BLaER1 treated with 17β-estradiol and CSF1 and Interleukin-3, amounts not matched to agents 10 nM and 100 nM (cell line): ENCODE results near the gene S1PR3.

Experiments used
- H3K27ac ChIP-seq, 11 experiments: shearing (Covaris generic); formaldehyde crosslinking; 2 replicates each; pipeline ENCODE4 v1.8.1; 2022
- H3K27me3 ChIP-seq, 11 experiments: shearing (Covaris generic); formaldehyde crosslinking; 2 replicates each; pipeline ENCODE4 v1.8.1; 2022
- H3K36me3 ChIP-seq, 11 experiments: shearing (Covaris generic); formaldehyde crosslinking; 2 replicates each; pipeline ENCODE4 v1.8.1; 2022
- H3K4me1 ChIP-seq, 10 experiments: shearing (Covaris generic); formaldehyde crosslinking; 2 replicates each; pipeline ENCODE4 v1.8.1; 2022
- H3K4me2 ChIP-seq, 11 experiments: shearing (Covaris generic); formaldehyde crosslinking; 2 replicates each; pipeline ENCODE4 v1.8.1; 2022
- H3K4me3 ChIP-seq, 10 experiments: shearing (Covaris generic); formaldehyde crosslinking; 2 replicates each; pipeline ENCODE4 v1.8.1; 2022
- H3K9ac ChIP-seq, 11 experiments: shearing (Covaris generic); formaldehyde crosslinking; 2 replicates each; pipeline ENCODE4 v1.8.1; 2022
- H3K9me3 ChIP-seq, 11 experiments: shearing (Covaris generic); formaldehyde crosslinking; replicated peaks in 1 of 11; 2 replicates each; pipeline ENCODE4 v1.8.1; 2022
- H4K20me1 ChIP-seq, 11 experiments: shearing (Covaris generic); formaldehyde crosslinking; 2 replicates each; pipeline ENCODE4 v1.8.1; 2022
- Cebpa-rat ChIP-seq, 11 experiments: shearing (Covaris generic); IDR thresholded peaks; 2 replicates each; pipeline ENCODE4 v1.8.1; 2022

S1PR3 gene

DNA sequence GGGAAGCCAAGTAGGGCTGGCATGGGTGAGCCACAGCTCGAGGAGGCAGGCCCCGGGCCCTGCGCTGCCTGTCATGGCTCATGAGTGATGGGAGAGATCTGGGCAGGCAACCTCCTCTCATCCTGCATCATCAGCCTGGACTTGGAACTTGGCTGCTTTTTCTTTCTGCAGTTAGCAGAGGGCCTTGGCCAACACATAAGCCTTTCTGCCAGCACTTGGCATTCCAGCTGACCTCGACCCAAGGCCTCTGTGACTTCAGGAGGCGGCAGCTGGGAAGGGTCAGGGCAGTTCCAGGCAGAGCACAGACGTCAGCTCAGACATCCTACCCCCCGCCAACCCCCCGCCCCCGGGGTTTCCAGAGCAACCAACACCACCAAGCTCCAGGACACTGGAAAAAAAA is 7.6 kb downstream of the S1PR3 start:
- Histone ChIP-seq H3K4me2 (no peak overlapping the region), H3K27me3 (peaks cover 0 to 12% (median 0%) of the 10 kb centered on the region in 11 experiments; a peak in 3 of 22 replicates), H3K9ac (no peak overlapping the region), H3K4me1 (peaks cover 0 to 17% (median 4%) of the 10 kb centered on the region in 10 experiments; a peak in 11 of 20 replicates), H3K9me3 (no peaks in the 10 kb centered on the region), H4K20me1 (peaks cover 0 to 23% (median 0%) of the 10 kb centered on the region in 11 experiments; a peak in 4 of 22 replicates), H3K36me3 (0 out of 22 replicates have a peak, but pooled peaks cover 0 to 8% (median 0%) of the 10 kb centered on the region in 11 experiments), H3K4me3 (no peak overlapping the region), H3K27ac (no peak overlapping the region)
- no peak for TF ChIP-seq Cebpa-rat (IDR thresholded peaks at IDR 0.05)

DNA sequence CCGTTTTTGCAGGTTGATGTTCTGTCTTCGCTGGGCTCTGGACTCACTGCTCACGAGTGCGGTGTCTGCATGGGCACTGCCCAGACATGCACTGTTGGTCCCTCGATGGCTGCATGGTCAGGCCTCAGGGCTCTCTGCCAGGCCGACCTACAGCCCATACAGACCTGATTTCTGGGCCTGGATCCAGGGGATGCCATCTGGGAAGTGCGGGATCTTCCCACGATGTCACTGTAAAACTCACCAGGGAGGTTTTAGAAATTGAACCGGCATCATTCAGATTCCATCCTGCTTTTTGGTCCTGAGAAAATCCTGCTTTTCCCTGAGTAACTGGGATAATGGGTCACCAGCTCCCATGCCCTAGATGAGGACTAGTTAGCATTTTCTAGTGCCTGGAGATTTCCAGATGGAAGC is 9.1 kb downstream of the S1PR3 start:
- Histone ChIP-seq H3K4me2 (peak overlapping the region in 9 of 11 experiments; percentile 13 to 53 (median 37); a peak in 9 of 22 replicates), H3K4me1 (peaks cover 0 to 17% (median 4%) of the 10 kb centered on the region in 10 experiments; a peak in 11 of 20 replicates), H3K9ac (no peak overlapping the region), H3K27ac (no peak overlapping the region), H3K36me3 (0 out of 22 replicates have a peak, but pooled peaks cover 0 to 8% (median 0%) of the 10 kb centered on the region in 11 experiments), H4K20me1 (peaks cover 0 to 16% (median 0%) of the 10 kb centered on the region in 11 experiments; a peak in 2 of 22 replicates), H3K9me3 (no peaks in the 10 kb centered on the region), H3K4me3 (no peak overlapping the region), H3K27me3 (0 out of 22 replicates have a peak, but pooled peaks cover 0 to 3% (median 0%) of the 10 kb centered on the region in 11 experiments)
- TF ChIP-seq Cebpa-rat (IDR thresholded peaks at IDR 0.05) = no peak

GRCh38 chr9:89000973-89001916 is 10.0 kb downstream of the S1PR3 start:
- TF ChIP-seq Cebpa-rat (IDR thresholded peaks at IDR 0.05) = no peak
- Histone ChIP-seq H3K4me2 (peak overlapping the region; percentile 13 to 68 (median 37); a peak in 15 of 22 replicates), H3K4me3 (no peak overlapping the region)

DNA sequence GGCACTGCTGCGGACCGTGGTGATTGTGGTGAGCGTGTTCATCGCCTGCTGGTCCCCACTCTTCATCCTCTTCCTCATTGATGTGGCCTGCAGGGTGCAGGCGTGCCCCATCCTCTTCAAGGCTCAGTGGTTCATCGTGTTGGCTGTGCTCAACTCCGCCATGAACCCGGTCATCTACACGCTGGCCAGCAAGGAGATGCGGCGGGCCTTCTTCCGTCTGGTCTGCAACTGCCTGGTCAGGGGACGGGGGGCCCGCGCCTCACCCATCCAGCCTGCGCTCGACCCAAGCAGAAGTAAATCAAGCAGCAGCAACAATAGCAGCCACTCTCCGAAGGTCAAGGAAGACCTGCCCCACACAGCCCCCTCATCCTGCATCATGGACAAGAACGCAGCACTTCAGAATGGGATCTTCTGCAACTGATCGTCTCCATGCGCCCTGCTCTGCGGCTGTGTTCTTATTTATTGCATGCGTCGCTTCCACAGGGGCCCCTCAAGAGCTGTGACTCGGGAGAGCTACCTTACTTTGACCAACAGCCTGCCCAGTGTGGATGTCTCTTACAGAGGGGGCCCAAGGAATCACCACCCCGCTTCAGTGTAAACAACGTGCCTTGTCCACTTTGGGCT is 10.8 kb downstream of the S1PR3 start:
- Histone ChIP-seq H3K36me3 (0 out of 22 replicates have a peak, but pooled peaks cover 0 to 8% (median 0%) of the 10 kb centered on the region in 11 experiments), H3K27me3 (0 out of 22 replicates have a peak, but pooled peaks cover 0 to 3% (median 0%) of the 10 kb centered on the region in 11 experiments), H3K9ac (no peak overlapping the region), H3K27ac (no peak overlapping the region), H3K4me3 (no peak overlapping the region), H3K4me2 (no peak overlapping the region), H3K9me3 (no peaks in the 10 kb centered on the region), H4K20me1 (peaks cover 0 to 10% (median 0%) of the 10 kb centered on the region in 11 experiments; a peak in 1 of 22 replicates), H3K4me1 (peaks cover 0 to 17% (median 4%) of the 10 kb centered on the region in 10 experiments; a peak in 11 of 20 replicates)
- TF ChIP-seq Cebpa-rat (IDR thresholded peaks at IDR 0.05) = no peak

More at GRCh38 chr9:89000973-89001916, 10.0 kb downstream of the S1PR3 start:
- Histone ChIP-seq H3K27me3 (0 out of 22 replicates have a peak, but pooled peaks cover 0 to 3% (median 0%) of the 10 kb centered on the region in 11 experiments), H3K9ac (no peak overlapping the region), H3K9me3 (no peaks in the 10 kb centered on the region), H3K36me3 (0 out of 22 replicates have a peak, but pooled peaks cover 0 to 8% (median 0%) of the 10 kb centered on the region in 11 experiments), H3K4me1 (peaks cover 0 to 17% (median 4%) of the 10 kb centered on the region in 10 experiments; a peak in 11 of 20 replicates), H3K27ac (no peak overlapping the region), H4K20me1 (peaks cover 0 to 16% (median 0%) of the 10 kb centered on the region in 11 experiments; a peak in 2 of 22 replicates)

DNA sequence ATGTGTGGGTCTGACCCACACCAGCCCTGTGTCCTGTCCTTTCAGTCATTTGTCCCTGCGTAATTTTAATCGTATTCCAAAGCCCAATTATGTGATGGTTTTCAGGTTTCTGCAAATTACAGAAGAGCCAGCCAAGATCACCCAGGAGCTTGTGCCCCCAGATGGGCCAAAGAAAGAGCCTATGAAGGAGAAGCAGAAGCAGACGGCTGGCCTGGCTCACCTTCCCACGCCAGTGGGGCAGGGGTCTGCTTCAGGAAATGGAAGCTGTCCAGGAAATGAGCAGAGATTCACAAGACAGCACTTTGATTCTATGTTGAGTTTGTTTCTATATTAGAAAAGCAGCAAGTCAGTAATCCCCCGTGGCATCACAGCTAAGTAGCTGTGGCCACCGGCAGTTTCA is 11.7 kb downstream of the S1PR3 start:
- Histone ChIP-seq H4K20me1 (peaks cover 0 to 10% (median 0%) of the 10 kb centered on the region in 11 experiments; a peak in 1 of 22 replicates), H3K9ac (no peak overlapping the region), H3K4me3 (no peak overlapping the region), H3K4me1 (peaks cover 0 to 17% (median 4%) of the 10 kb centered on the region in 10 experiments; a peak in 11 of 20 replicates), H3K27ac (no peak overlapping the region), H3K4me2 (peak overlapping the region in 3 of 11 experiments; percentile 6 to 29 (median 23); a peak in 4 of 22 replicates), H3K36me3 (0 out of 22 replicates have a peak, but pooled peaks cover 0 to 2% (median 0%) of the 10 kb centered on the region in 11 experiments), H3K27me3 (0 out of 22 replicates have a peak, but pooled peaks cover 0 to 3% (median 0%) of the 10 kb centered on the region in 11 experiments), H3K9me3 (no peaks in the 10 kb centered on the region)
- TF ChIP-seq Cebpa-rat (IDR thresholded peaks at IDR 0.05) = no peak

- Histone ChIP-seq H3K4me3 (no peak overlapping the region), H3K27ac (no peak overlapping the region), H3K27me3 (0 out of 22 replicates have a peak, but pooled peaks cover 0 to 3% (median 0%) of the 10 kb centered on the region in 11 experiments)
These were observed 14.1 kb downstream of the S1PR3 start for GRCh38 chr9:89005323-89005722.

GRCh38 chr9:89006267-89006666 is 15.0 kb downstream of the S1PR3 start:
- Histone ChIP-seq H3K27me3 (0 out of 22 replicates have a peak, but pooled peaks cover 0 to 1% (median 0%) of the 10 kb centered on the region in 11 experiments), H3K9me3 (no peaks in the 10 kb centered on the region), H3K9ac (no peak overlapping the region), H3K4me3 (no peak overlapping the region), H3K27ac (no peak overlapping the region), H3K4me2 (no peak overlapping the region), H3K36me3 (0 out of 22 replicates have a peak, but pooled peaks cover 0 to 2% (median 0%) of the 10 kb centered on the region in 11 experiments), H3K4me1 (peaks cover 0 to 9% (median 6%) of the 10 kb centered on the region in 10 experiments; a peak in 15 of 20 replicates), H4K20me1 (peaks cover 0 to 10% (median 0%) of the 10 kb centered on the region in 11 experiments; a peak in 1 of 22 replicates)
- TF ChIP-seq Cebpa-rat (IDR thresholded peaks at IDR 0.05) = no peak

More at GRCh38 chr9:89005323-89005722, 14.1 kb downstream of the S1PR3 start:
- Histone ChIP-seq H3K4me2 (no peak overlapping the region), H3K4me1 (peaks cover 0 to 17% (median 10%) of the 10 kb centered on the region in 10 experiments; a peak in 16 of 20 replicates), H4K20me1 (peaks cover 0 to 10% (median 0%) of the 10 kb centered on the region in 11 experiments; a peak in 1 of 22 replicates), H3K36me3 (0 out of 22 replicates have a peak, but pooled peaks cover 0 to 2% (median 0%) of the 10 kb centered on the region in 11 experiments), H3K9me3 (no peaks in the 10 kb centered on the region), H3K9ac (no peak overlapping the region)
- TF ChIP-seq Cebpa-rat (IDR thresholded peaks at IDR 0.05) = no peak
